Measurements from ENCODE around the gene CCND1. TPM values are rescaled to one million over a fixed set of nuclear protein-coding genes. Genes with fewer than 3 reads are reported as not detected.
A peak's percentile ranks its signal among the peaks of the same experiment; 100 is the strongest.

CCND1 gene
- total and polyA plus RNA-seq, 9 of the 15 experiments (the other 6 are each of a cell fraction or from before 2014, with no cell fraction given): 0.04 to 23.3 (median 3.8) TPM

GRCh38 chr11:69638941-69639681 is 1.8 kb upstream of the CCND1 start (continued):
- TF ChIP-seq, protein P1, sequence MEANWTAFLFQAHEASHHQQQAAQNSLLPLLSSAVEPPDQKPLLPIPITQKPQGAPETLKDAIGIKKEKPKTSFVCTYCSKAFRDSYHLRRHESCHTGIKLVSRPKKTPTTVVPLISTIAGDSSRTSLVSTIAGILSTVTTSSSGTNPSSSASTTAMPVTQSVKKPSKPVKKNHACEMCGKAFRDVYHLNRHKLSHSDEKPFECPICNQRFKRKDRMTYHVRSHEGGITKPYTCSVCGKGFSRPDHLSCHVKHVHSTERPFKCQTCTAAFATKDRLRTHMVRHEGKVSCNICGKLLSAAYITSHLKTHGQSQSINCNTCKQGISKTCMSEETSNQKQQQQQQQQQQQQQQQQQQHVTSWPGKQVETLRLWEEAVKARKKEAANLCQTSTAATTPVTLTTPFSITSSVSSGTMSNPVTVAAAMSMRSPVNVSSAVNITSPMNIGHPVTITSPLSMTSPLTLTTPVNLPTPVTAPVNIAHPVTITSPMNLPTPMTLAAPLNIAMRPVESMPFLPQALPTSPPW (CRISPR knock-in tag; IDR thresholded peaks at IDR 0.05): peak; percentile 88
- TF ChIP-seq KAT8 (IDR thresholded peaks at IDR 0.05; ENCODE audit: low read depth): no peak
- TF ChIP-seq KLF6 (CRISPR knock-in tag; IDR thresholded peaks at IDR 0.05; ENCODE audit: borderline replicate concordance): no peak
- TF ChIP-seq, protein P2, sequence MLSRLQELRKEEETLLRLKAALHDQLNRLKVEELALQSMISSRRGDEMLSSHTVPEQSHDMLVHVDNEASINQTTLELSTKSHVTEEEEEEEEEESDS (CRISPR knock-in tag; IDR thresholded peaks at IDR 0.05): no peak
- TF ChIP-seq SP1 (CRISPR knock-in tag; IDR thresholded peaks at IDR 0.05): peak; percentile 31; the same call in 1 of the 2 replicates
- peak; percentile 64 for TF ChIP-seq MAX (CRISPR knock-in tag; IDR thresholded peaks at IDR 0.05)
- TF ChIP-seq CCNT2 (IDR thresholded peaks at IDR 0.05; ENCODE audit: borderline replicate concordance, extremely low read depth, insufficient read length, low read depth, low read length): no peak
- TF ChIP-seq, protein P3, sequence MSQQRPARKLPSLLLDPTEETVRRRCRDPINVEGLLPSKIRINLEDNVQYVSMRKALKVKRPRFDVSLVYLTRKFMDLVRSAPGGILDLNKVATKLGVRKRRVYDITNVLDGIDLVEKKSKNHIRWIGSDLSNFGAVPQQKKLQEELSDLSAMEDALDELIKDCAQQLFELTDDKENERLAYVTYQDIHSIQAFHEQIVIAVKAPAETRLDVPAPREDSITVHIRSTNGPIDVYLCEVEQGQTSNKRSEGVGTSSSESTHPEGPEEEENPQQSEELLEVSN (IDR thresholded peaks at IDR 0.05; ENCODE audit: borderline replicate concordance in 1 of 2, extremely low read depth in 1 of 2, insufficient read depth in 1 of 2, insufficient read length in 1 of 2, low read depth in 1 of 2, low read length in 1 of 2, poor library complexity in 1 of 2, severe bottlenecking in 1 of 2): peak in 1 of 2 experiments; percentile 80
- no peak for TF ChIP-seq SRF (CRISPR knock-in tag; IDR thresholded peaks at IDR 0.05)
- peak; percentile 47 for TF ChIP-seq PCBP1 (IDR thresholded peaks at IDR 0.05; ENCODE audit: low read depth, low read length, poor library complexity, severe bottlenecking)
